IMR-90 (cell line): ENCODE measurements around the gene ALX4.

Experiments used
- CTCF ChIP-seq: conservative IDR thresholded peaks from 2 replicates; pipeline ENCODE4 v1.5.1; 2012; ENCODE audit warnings: mild to moderate bottlenecking, low read depth, low read length, improper control_type of control experiment
- ELK1 ChIP-seq: fragments of 150-350 bp; IDR thresholded peaks from 2 replicates; pipeline ENCODE4 v1.6.1; 2016; ENCODE audit warnings: low read depth, mild to moderate bottlenecking, low read length, moderate library complexity, borderline replicate concordance

DNA sequence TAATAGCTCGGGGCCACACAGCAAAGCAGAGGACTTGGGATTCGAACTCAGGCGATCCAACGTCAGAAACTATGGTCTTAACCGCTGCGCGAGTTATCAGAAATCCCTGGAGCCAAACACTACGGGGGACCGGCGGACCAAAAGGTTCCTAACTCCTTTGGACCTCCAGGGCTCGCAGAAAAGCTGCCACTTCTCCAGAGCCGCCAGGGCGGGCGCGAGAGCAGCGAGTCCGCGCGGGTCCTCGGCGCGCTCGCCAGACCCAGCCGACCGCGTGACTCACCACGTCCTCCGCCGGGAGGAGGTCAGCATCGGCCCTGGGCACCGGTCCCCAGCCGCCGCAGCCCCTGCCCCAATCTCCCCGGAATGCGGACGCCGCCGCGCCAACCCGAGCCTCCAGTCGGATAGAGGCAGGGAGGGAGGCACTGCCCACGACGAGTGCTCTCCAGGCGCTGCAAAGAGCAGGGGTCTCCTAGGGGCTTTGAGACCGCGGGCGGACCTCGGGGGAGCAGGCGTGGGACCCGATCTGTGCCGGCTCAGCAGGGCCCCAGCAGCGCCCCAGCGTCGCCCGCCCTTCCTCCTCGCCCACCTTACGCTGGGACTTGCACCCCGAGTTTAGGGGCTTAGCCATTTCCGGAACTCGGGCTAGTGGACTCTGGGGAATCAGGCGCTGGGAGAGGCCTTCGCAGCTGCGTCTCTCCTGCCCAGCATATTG is 6.2 kb upstream of the ALX4 start:
- TF ChIP-seq CTCF (no peak), ELK1 (no peak)
